ENCODE measurements around the gene RTP4. TPM values are rescaled to one million over a fixed set of nuclear protein-coding genes. Genes with fewer than 3 reads are reported as not detected.

Gene RTP4
- total RNA-seq, 1 experiment from 2014 or later: 2.5 TPM

GRCh38 chr3:187358068-187358467, 10.1 kb upstream of the RTP4 start:
- H3K27me3 ChIP-seq (ENCODE audit: control insufficient read depth, insufficient read depth, low read length): no peaks in the 10 kb centered on the region
- intact Hi-C loops (cut with micrococcal nuclease; ENCODE audit: unreplicated experiment): no loop called here
- no TSS peak for BruUV-seq (replicated peaks)
- DNase-seq (ENCODE audit: low read depth, low spot score) (no peak), ATAC-seq (no peak)
- no peak for TF ChIP-seq POLR2AphosphoS5 (IDR thresholded peaks at IDR 0.05; ENCODE audit: low read depth, low read length)
- no peak for TF ChIP-seq SIN3A (IDR thresholded peaks at IDR 0.05; ENCODE audit: borderline replicate concordance, insufficient read depth, low read depth, low read length)
- TF ChIP-seq, protein P1, sequence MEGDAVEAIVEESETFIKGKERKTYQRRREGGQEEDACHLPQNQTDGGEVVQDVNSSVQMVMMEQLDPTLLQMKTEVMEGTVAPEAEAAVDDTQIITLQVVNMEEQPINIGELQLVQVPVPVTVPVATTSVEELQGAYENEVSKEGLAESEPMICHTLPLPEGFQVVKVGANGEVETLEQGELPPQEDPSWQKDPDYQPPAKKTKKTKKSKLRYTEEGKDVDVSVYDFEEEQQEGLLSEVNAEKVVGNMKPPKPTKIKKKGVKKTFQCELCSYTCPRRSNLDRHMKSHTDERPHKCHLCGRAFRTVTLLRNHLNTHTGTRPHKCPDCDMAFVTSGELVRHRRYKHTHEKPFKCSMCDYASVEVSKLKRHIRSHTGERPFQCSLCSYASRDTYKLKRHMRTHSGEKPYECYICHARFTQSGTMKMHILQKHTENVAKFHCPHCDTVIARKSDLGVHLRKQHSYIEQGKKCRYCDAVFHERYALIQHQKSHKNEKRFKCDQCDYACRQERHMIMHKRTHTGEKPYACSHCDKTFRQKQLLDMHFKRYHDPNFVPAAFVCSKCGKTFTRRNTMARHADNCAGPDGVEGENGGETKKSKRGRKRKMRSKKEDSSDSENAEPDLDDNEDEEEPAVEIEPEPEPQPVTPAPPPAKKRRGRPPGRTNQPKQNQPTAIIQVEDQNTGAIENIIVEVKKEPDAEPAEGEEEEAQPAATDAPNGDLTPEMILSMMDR (IDR thresholded peaks at IDR 0.05): no peak
- TF ChIP-seq, protein P2, sequence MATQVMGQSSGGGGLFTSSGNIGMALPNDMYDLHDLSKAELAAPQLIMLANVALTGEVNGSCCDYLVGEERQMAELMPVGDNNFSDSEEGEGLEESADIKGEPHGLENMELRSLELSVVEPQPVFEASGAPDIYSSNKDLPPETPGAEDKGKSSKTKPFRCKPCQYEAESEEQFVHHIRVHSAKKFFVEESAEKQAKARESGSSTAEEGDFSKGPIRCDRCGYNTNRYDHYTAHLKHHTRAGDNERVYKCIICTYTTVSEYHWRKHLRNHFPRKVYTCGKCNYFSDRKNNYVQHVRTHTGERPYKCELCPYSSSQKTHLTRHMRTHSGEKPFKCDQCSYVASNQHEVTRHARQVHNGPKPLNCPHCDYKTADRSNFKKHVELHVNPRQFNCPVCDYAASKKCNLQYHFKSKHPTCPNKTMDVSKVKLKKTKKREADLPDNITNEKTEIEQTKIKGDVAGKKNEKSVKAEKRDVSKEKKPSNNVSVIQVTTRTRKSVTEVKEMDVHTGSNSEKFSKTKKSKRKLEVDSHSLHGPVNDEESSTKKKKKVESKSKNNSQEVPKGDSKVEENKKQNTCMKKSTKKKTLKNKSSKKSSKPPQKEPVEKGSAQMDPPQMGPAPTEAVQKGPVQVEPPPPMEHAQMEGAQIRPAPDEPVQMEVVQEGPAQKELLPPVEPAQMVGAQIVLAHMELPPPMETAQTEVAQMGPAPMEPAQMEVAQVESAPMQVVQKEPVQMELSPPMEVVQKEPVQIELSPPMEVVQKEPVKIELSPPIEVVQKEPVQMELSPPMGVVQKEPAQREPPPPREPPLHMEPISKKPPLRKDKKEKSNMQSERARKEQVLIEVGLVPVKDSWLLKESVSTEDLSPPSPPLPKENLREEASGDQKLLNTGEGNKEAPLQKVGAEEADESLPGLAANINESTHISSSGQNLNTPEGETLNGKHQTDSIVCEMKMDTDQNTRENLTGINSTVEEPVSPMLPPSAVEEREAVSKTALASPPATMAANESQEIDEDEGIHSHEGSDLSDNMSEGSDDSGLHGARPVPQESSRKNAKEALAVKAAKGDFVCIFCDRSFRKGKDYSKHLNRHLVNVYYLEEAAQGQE (IDR thresholded peaks at IDR 0.05; ENCODE audit: insufficient read depth in 1 of 2, low read depth in 2 of 2, low read length in 1 of 2): no peak
- TF ChIP-seq TCF7L2 (IDR thresholded peaks at IDR 0.05; ENCODE audit: low read depth, low read length): no peak
- H3K27ac ChIP-seq (ENCODE audit: low read length): no peak overlapping the region
- POLR2A ChIA-PET: no interaction called here
- H3K9me3 ChIP-seq (ENCODE audit: control insufficient read depth, insufficient read depth, low read depth, low read length): no peaks in the 10 kb centered on the region
- H3K4me1 ChIP-seq (ENCODE audit: control insufficient read depth, insufficient read depth, low read length): 0 out of 2 replicates have a peak, but pooled peaks cover 3% of the 10 kb centered on the region
- no peak overlapping the region for H3K4me3 ChIP-seq (ENCODE audit: low read depth in 2 of 2, low read length in 2 of 2)
- in situ Hi-C loops (cut with HindIII; ENCODE audit: low pct_unique_long_range_greater_than_20kb, low sequenced_read_pairs): no loop called here
- no peaks in the 10 kb centered on the region for H3K36me3 ChIP-seq (ENCODE audit: control insufficient read depth, insufficient read depth, low read length)
- CTCF ChIA-PET: no interaction called here

DNA sequence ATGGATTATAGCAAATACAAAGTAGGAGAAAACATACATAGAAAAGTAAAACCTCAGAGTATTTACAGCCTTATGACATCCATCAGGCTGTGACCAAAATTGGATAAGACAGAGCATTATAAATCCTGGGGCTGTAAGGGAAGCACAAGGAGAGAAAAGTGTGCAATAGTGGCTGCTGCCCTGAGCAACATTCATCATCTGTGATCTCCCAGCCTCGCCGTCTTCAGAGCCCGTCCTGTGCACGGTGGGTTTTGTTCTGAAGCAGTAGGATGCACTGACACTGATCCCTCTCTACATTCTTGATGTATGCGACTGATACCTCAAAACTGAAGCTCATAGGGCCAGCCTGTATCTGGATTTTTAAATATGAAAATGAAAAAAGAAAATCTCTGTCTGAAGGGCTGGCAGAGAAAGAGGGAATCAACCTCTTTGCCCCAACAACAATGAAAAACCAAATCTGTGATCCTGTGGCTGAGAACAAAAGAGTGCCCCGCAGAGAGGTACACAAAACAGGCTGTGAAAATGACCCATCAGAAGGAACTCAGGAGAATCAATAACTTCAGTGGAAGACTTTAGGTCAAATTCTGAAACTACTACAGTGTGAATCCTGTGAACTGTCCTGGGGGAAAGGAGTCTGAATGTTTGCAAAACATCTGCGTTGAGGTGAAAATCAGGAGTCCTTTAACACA, 8.2 kb upstream of the RTP4 start:
- H3K27me3 ChIP-seq (ENCODE audit: control insufficient read depth, insufficient read depth, low read length): no peaks in the 10 kb centered on the region
- TF ChIP-seq, protein P1 (IDR thresholded peaks at IDR 0.05): no peak
- TF ChIP-seq SIN3A (IDR thresholded peaks at IDR 0.05; ENCODE audit: borderline replicate concordance, insufficient read depth, low read depth, low read length) (no peak), TCF7L2 (IDR thresholded peaks at IDR 0.05; ENCODE audit: low read depth, low read length) (no peak), POLR2AphosphoS5 (IDR thresholded peaks at IDR 0.05; ENCODE audit: low read depth, low read length) (no peak)
- TF ChIP-seq, protein P2 (IDR thresholded peaks at IDR 0.05; ENCODE audit: insufficient read depth in 1 of 2, low read depth in 2 of 2, low read length in 1 of 2): no peak
- H3K4me3 ChIP-seq (ENCODE audit: low read depth in 2 of 2, low read length in 2 of 2): no peak overlapping the region
- H3K27ac ChIP-seq (ENCODE audit: low read length): peak overlapping the region; percentile 14; the same call in 1 of the 2 replicates
- POLR2A ChIA-PET: no interaction called here
- in situ Hi-C loops (cut with HindIII; ENCODE audit: low pct_unique_long_range_greater_than_20kb, low sequenced_read_pairs) (no loop called here), intact Hi-C loops (cut with micrococcal nuclease; ENCODE audit: unreplicated experiment) (no loop called here)
- ATAC-seq (no peak), DNase-seq (ENCODE audit: low read depth, low spot score) (no peak)
- no peaks in the 10 kb centered on the region for H3K36me3 ChIP-seq (ENCODE audit: control insufficient read depth, insufficient read depth, low read length)
- BruUV-seq (replicated peaks): no TSS peak
- H3K9me3 ChIP-seq (ENCODE audit: control insufficient read depth, insufficient read depth, low read depth, low read length): no peaks in the 10 kb centered on the region
- 0 out of 2 replicates have a peak, but pooled peaks cover 2% of the 10 kb centered on the region for H3K4me1 ChIP-seq (ENCODE audit: control insufficient read depth, insufficient read depth, low read length)
- CTCF ChIA-PET: no interaction called here
